SK-N-SH treated with all-trans-retinoic acid at 6 μM for 48 hours (cell line): ENCODE measurements around the gene PNPLA6.

Experiments
- ARNTL ChIP-seq: fragments of 450-650 bp; formaldehyde crosslinking; IDR thresholded peaks from 2 replicates; pipeline ENCODE4 v1.5.0; 2020; ENCODE audit warnings: low read depth, mild to moderate bottlenecking, moderate library complexity, borderline replicate concordance
- CREB5 ChIP-seq: fragments of 250-450 bp; sonication (Bioruptor Pico); IDR thresholded peaks from 2 replicates; pipeline ENCODE4 v1.5.1; 2020; ENCODE audit warnings: low read depth, mild to moderate bottlenecking, moderate library complexity
- RARB ChIP-seq: fragments of 250-450 bp; sonication (Bioruptor Pico); IDR thresholded peaks from 2 replicates; pipeline ENCODE4 v1.8.0; 2021; ENCODE audit warnings: mild to moderate bottlenecking, moderate library complexity
- TCF4 ChIP-seq: fragments of 250-450 bp; sonication (Bioruptor Pico); IDR thresholded peaks from 2 replicates; pipeline ENCODE4 v1.8.0; 2021; ENCODE audit warnings: mild to moderate bottlenecking, moderate library complexity, borderline replicate concordance
- ZFP3 ChIP-seq: fragments of 250-450 bp; sonication (Bioruptor Pico); IDR thresholded peaks from 2 replicates; pipeline ENCODE4 v1.5.0; 2020; ENCODE audit warnings: mild to moderate bottlenecking, moderate library complexity
- TF ChIP-seq, protein P1 (sequence below): fragments of 250-450 bp; sonication (Bioruptor Pico); IDR thresholded peaks from 2 replicates; pipeline ENCODE4 v1.5.0; 2020; ENCODE audit warnings: mild to moderate bottlenecking, moderate library complexity

GRCh38 chr19:7607874-7608560, 72.5 kb downstream of the PNPLA6 start:
- TF ChIP-seq, protein P1, sequence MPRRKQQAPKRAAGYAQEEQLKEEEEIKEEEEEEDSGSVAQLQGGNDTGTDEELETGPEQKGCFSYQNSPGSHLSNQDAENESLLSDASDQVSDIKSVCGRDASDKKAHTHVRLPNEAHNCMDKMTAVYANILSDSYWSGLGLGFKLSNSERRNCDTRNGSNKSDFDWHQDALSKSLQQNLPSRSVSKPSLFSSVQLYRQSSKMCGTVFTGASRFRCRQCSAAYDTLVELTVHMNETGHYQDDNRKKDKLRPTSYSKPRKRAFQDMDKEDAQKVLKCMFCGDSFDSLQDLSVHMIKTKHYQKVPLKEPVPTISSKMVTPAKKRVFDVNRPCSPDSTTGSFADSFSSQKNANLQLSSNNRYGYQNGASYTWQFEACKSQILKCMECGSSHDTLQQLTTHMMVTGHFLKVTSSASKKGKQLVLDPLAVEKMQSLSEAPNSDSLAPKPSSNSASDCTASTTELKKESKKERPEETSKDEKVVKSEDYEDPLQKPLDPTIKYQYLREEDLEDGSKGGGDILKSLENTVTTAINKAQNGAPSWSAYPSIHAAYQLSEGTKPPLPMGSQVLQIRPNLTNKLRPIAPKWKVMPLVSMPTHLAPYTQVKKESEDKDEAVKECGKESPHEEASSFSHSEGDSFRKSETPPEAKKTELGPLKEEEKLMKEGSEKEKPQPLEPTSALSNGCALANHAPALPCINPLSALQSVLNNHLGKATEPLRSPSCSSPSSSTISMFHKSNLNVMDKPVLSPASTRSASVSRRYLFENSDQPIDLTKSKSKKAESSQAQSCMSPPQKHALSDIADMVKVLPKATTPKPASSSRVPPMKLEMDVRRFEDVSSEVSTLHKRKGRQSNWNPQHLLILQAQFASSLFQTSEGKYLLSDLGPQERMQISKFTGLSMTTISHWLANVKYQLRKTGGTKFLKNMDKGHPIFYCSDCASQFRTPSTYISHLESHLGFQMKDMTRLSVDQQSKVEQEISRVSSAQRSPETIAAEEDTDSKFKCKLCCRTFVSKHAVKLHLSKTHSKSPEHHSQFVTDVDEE: no peak
- TF ChIP-seq TCF4 (CRISPR knock-in tag) (no peak), CREB5 (no peak), RARB (no peak), ZFP3 (no peak), ARNTL (no peak)
